IPS-18a (cell line): ENCODE results near the gene SPSB2.

Experiments used
- H3K27ac ChIP-seq: one replicate; pipeline ENCODE4 v1.5.1; 2013; ENCODE audit warnings: low read length
- H3K27me3 ChIP-seq: one replicate; pipeline ENCODE4 v1.6.1; 2013; ENCODE audit warnings: mild to moderate bottlenecking, low read length; ENCODE audit not compliant: control insufficient read depth, insufficient read depth
- H3K36me3 ChIP-seq: one replicate; pipeline ENCODE4 v1.6.1; 2013; ENCODE audit warnings: low read depth, low read length; ENCODE audit not compliant: control insufficient read depth
- H3K4me1 ChIP-seq: one replicate; pipeline ENCODE4 v1.6.1; 2013; ENCODE audit warnings: low read depth, low read length; ENCODE audit not compliant: control insufficient read depth
- H3K4me3 ChIP-seq: one replicate; pipeline ENCODE4 v1.5.1; 2013; ENCODE audit warnings: low read length
- H3K9ac ChIP-seq: one replicate; pipeline ENCODE4 v1.6.1; 2013; ENCODE audit warnings: mild to moderate bottlenecking, low read length, moderate library complexity
- H3K9me3 ChIP-seq: one replicate; pipeline ENCODE4 v1.6.1; 2013; ENCODE audit warnings: low read depth, low read length; ENCODE audit not compliant: control insufficient read depth

The SPSB2 gene, protein sequence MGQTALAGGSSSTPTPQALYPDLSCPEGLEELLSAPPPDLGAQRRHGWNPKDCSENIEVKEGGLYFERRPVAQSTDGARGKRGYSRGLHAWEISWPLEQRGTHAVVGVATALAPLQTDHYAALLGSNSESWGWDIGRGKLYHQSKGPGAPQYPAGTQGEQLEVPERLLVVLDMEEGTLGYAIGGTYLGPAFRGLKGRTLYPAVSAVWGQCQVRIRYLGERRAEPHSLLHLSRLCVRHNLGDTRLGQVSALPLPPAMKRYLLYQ

DNA sequence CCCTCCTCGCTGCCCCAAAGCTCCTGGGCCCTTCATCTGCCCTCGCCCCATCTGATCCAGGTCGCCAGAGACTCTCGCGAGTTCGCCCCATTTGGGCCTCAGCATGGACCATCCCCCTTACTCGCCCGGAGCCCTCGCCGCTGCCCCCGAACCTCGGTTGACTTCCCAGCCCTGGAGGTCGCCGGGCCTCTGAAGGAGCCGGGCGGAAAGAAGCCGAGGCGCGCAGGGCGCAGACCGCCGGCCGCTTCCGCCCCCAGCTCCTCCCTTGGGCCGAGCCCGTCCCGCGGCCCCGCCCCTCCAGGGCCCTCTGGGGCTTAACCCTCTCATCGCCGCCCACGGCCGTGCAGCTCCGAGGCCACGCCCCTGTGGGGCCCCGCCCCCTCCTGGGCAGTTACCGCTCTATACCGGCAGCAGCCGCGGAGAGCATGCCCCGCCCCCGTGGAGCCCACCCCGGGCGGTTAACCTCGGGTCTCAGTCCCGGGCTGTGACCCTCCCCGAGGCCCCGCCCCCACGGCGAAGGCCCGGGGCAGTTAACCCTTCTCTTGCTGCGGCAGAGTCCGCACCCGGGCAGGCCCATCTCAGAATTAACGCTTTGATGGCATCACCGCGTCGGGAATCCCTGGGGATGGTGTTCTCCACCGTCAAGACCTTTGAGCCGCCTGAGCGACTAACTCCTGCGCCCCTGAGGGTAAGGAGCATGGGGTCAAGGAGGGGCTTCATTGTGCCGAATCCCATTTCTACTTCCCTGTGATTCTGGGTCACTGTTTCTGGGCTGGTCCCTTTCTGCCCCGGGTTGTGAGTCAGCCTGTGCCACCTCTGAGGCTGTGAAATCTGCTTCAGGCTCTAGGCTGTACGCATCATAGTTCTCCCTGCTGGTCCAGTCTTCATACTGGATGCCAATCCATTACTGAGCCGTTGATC is at the start of gene SPSB2:
SPSB2 (minus strand) TSS at position 210 of the 921 bp plus-strand sequence. CDS start 402 bp downstream, outside the sequence.
- no peaks in the 10 kb centered on the region for H3K27me3 ChIP-seq
- peaks cover 19% of the 10 kb centered on the region for H3K36me3 ChIP-seq
- peak within 1 kb of the TSS; percentile 62 for H3K9ac ChIP-seq
- H3K27ac ChIP-seq = peak within 1 kb of the TSS; percentile 41
- no peaks in the 10 kb centered on the region for H3K9me3 ChIP-seq
- peaks cover 7% of the 10 kb centered on the region for H3K4me1 ChIP-seq
- peak within 1 kb of the TSS; percentile 83 for H3K4me3 ChIP-seq

DNA sequence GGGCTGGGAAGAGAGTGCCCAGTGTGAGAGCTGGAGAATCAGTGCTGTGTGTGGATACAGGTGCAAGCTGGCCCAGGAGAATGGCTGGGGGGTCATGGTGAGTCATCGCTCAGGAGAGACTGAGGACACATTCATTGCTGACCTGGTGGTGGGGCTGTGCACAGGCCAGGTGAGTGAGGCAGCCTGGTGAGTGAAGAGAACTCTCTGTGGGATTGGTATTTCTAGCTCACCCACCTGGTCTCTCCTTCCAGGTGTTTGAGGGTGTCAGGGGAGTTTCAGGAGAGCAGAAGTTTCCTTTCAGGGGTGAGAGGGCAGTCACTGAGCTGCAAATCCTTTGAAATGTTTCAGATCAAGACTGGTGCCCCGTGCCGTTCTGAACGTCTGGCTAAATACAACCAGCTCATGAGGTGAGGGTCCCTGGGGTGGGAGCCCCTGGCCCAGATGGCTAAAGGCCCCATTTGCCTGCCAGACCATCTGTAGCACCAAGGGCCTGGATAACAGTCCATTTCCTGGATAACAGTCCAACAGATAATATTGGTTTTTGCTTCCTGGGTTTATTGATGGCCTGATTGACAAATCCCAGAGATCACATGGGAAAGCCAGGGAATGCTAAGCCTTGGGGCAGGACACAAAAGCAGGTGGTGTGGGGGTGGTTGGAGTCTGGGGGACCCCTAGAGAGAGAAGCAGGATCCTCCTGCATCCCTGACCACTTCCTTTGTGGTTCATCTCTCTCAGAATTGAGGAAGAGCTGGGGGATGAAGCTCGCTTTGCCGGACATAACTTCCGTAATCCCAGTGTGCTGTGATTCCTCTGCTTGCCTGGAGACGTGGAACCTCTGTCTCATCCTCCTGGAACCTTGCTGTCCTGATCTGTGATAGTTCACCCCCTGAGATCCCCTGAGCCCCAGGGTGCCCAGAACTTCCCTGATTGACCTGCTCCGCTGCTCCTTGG is 49.2 kb upstream of the SPSB2 start:
- H3K36me3 ChIP-seq = peaks cover 39% of the 10 kb centered on the region

DNA sequence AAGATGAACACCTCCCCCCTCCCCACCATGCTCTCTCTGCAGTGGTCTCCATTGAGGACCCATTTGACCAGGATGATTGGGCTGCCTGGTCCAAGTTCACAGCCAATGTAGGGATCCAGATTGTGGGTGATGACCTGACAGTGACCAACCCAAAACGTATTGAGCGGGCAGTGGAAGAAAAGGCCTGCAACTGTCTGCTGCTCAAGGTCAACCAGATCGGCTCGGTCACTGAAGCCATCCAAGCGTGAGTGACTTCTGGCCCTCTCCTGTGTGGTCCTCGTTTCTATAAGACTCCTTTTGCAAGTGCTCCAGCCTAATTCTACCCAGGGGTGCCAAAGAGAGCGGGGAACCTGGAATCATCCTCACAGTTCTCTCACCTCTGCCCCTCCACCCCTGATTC is 48.4 kb upstream of the SPSB2 start:
- peaks cover 22% of the 10 kb centered on the region for H3K4me1 ChIP-seq
- no peak overlapping the region for H3K27ac ChIP-seq
- H3K9me3 ChIP-seq = no peaks in the 10 kb centered on the region
- peaks cover 42% of the 10 kb centered on the region for H3K36me3 ChIP-seq
- H3K4me3 ChIP-seq = no peak overlapping the region
- H3K9ac ChIP-seq = no peak overlapping the region
- no peaks in the 10 kb centered on the region for H3K27me3 ChIP-seq

More for the DNA sequence above, 49.2 kb upstream of the SPSB2 start:
- peaks cover 29% of the 10 kb centered on the region for H3K4me1 ChIP-seq
- no peaks in the 10 kb centered on the region for H3K27me3 ChIP-seq
- no peaks in the 10 kb centered on the region for H3K9me3 ChIP-seq
- H3K9ac ChIP-seq = no peak overlapping the region
- no peak overlapping the region for H3K4me3 ChIP-seq
- H3K27ac ChIP-seq = no peak overlapping the region

GRCh38 chr12:6919588-6919987 is 46.5 kb upstream of the SPSB2 start:
- Histone ChIP-seq H3K9ac (no peak overlapping the region), H3K4me1 (peaks cover 5% of the 10 kb centered on the region)

GRCh38 chr12:6917491-6918231 is 44.6 kb upstream of the SPSB2 start:
- H3K36me3 ChIP-seq = peaks cover 43% of the 10 kb centered on the region
- no peaks in the 10 kb centered on the region for H3K27me3 ChIP-seq
- no peak overlapping the region for H3K9ac ChIP-seq

More at GRCh38 chr12:6919588-6919987, 46.5 kb upstream of the SPSB2 start:
- Histone ChIP-seq H3K27me3 (no peaks in the 10 kb centered on the region), H3K36me3 (peaks cover 46% of the 10 kb centered on the region), H3K9me3 (no peaks in the 10 kb centered on the region), H3K27ac (no peak overlapping the region), H3K4me3 (no peak overlapping the region)

GRCh38 chr12:6916426-6917200 is 43.5 kb upstream of the SPSB2 start:
- Histone ChIP-seq H3K27me3 (no peaks in the 10 kb centered on the region), H3K36me3 (peaks cover 32% of the 10 kb centered on the region), H3K4me1 (peaks cover 7% of the 10 kb centered on the region), H3K9me3 (no peaks in the 10 kb centered on the region), H3K27ac (no peak overlapping the region), H3K9ac (no peak overlapping the region), H3K4me3 (no peak overlapping the region)

More at GRCh38 chr12:6917491-6918231, 44.6 kb upstream of the SPSB2 start:
- Histone ChIP-seq H3K9me3 (no peaks in the 10 kb centered on the region), H3K4me1 (peaks cover 7% of the 10 kb centered on the region), H3K27ac (no peak overlapping the region), H3K4me3 (no peak overlapping the region)

DNA sequence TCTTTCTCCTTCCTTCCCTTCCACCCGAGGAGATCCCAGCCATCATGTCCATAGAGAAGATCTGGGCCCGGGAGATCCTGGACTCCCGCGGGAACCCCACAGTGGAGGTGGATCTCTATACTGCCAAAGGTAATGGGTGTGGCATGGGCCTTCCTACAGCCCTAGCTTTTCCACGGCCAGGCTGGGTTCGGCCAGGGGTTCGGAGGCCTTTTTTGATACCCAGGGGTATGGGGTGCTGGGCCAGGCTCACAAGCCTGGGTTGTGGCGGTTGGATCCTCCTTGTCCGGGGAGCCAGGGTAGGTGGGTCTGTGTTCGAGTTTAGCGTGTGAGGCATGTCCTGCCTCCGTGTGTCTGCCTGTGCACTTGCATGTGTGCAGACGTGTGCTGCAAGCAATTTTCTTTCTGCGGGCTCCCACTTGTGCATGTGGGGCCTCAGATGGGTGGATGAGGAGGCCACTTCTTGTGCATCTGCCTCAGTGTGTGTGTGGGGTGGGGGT is 42.7 kb upstream of the SPSB2 start:
- Histone ChIP-seq H3K27ac (no peak overlapping the region), H3K4me3 (peak overlapping the region; percentile 83), H3K4me1 (peaks cover 7% of the 10 kb centered on the region), H3K9me3 (no peaks in the 10 kb centered on the region), H3K9ac (no peak overlapping the region), H3K36me3 (peaks cover 27% of the 10 kb centered on the region), H3K27me3 (no peaks in the 10 kb centered on the region)

DNA sequence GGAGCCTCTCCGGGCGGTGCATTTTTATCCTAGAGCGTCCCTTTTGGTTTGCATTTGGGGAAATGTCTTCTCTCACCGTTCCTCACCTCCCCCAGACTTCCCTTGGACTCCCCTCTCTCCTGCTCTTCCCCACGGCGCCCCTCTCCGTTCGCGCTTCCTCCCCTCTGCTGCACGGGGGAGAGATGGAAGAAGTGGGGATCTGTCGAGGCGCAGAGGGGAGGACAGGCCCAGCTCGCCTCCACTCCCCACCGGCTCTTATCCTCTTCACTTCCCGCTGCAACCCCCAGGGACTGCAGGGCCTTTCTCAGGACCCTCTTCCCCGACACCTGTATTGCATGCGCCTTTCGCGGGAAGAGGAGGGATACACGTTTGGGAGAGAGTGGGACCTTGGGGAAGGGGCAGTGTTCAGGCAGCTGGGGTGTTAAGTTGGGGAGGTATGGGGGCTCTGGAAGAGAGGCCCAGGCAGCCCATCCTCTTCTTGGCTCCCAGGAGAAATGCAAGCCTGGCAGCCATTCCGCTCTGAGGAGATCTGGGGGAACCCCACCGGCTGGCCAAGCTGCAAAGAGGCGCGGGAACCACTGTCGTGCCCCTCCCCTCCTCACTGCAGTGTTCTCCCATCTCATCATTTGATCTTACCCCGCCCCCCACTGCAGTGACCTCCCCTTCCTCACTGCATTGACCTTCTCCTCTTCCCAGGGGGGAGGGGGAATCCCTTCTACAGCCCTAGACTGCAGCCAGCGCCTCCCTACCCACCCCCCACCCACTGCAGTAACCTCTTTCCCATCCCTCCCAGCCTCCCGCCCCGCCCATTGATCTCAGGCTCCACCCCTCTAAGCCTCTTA is 42.1 kb upstream of the SPSB2 start:
- Histone ChIP-seq H3K27me3 (no peaks in the 10 kb centered on the region), H3K27ac (no peak overlapping the region), H3K36me3 (peaks cover 27% of the 10 kb centered on the region)

GRCh38 chr12:6914246-6914946 is 41.3 kb upstream of the SPSB2 start, which contains the start of gene ENO2:
ENO2 (plus strand) TSS chr12:6914580; CDS start chr12:6915833, 1,253 bp downstream.
- Histone ChIP-seq H3K9me3 (no peaks in the 10 kb centered on the region), H3K27ac (no peak within 1 kb of the TSS), H3K36me3 (peaks cover 20% of the 10 kb centered on the region), H3K4me3 (peak within 1 kb of the TSS; percentile 83), H3K9ac (peak within 1 kb of the TSS; percentile 52), H3K27me3 (no peaks in the 10 kb centered on the region), H3K4me1 (peaks cover 7% of the 10 kb centered on the region)

More for the DNA sequence above, 42.1 kb upstream of the SPSB2 start:
- Histone ChIP-seq H3K9me3 (no peaks in the 10 kb centered on the region), H3K4me1 (peaks cover 7% of the 10 kb centered on the region), H3K9ac (peak overlapping the region; percentile 52), H3K4me3 (peak overlapping the region; percentile 83)
